Lung (tissue), 12 donors: Measurements from ENCODE around the gene SUPT6H. TPM values are rescaled to one million over a fixed set of nuclear protein-coding genes. Genes with fewer than 3 reads are reported as not detected.

Experiments used
- ATAC-seq: fragments of 200-7000 bp; cut with Tn5 transposase; one replicate; pipeline ENCODE4 v1.9.1; 2020; ENCODE audit warnings: moderate number of reproducible peaks; ENCODE audit not compliant: insufficient read depth, low FRiP score
- DNase-seq, 3 donors: peaks; one replicate each; pipeline ENCODE4 v3.0.0-alpha.2; 2013 to 2017
- H3K27ac ChIP-seq, 2 donors: one replicate each; pipeline ENCODE4 v1.5.1; 2013; ENCODE audit warnings: mild to moderate bottlenecking in 2 of 2, moderate library complexity in 2 of 2, control low read depth in 1 of 2, inconsistent platforms in 1 of 2, low read depth in 1 of 2, low read length in 1 of 2
- H3K27me3 ChIP-seq, 3 donors: one replicate each; pipeline ENCODE4 v1.5.1; 2013; ENCODE audit warnings: low read length in 2 of 3; ENCODE audit not compliant: control insufficient read depth in 3 of 3, insufficient read depth in 3 of 3
- H3K36me3 ChIP-seq, 4 donors: one replicate each; pipeline ENCODE4 v1.5.1; 2013; ENCODE audit warnings: low read length in 4 of 4, mild to moderate bottlenecking in 1 of 4, moderate library complexity in 1 of 4; ENCODE audit not compliant: control insufficient read depth in 4 of 4, insufficient read depth in 4 of 4
- H3K4me1 ChIP-seq, 5 donors: one replicate each; pipeline ENCODE4 v1.5.1; 2013; ENCODE audit warnings: low read length in 5 of 5, mild to moderate bottlenecking in 2 of 5, moderate library complexity in 1 of 5; ENCODE audit not compliant: control insufficient read depth in 5 of 5, insufficient read depth in 5 of 5
- H3K4me3 ChIP-seq: one replicate; pipeline ENCODE4 v1.5.1; 2013; ENCODE audit warnings: mild to moderate bottlenecking, control low read depth, moderate library complexity
- H3K9ac ChIP-seq, 2 donors: one replicate each; pipeline ENCODE4 v1.5.1; 2013; ENCODE audit warnings: low read length in 2 of 2, control low read depth in 1 of 2; ENCODE audit not compliant: insufficient read depth in 1 of 2
- H3K9me3 ChIP-seq, 4 donors: one replicate each; pipeline ENCODE4 v1.5.1; 2013; ENCODE audit warnings: low read length in 3 of 4, mild to moderate bottlenecking in 1 of 4, moderate library complexity in 1 of 4; ENCODE audit not compliant: control insufficient read depth in 4 of 4, insufficient read depth in 3 of 4
- WGBS, 2 donors: extraction: QIAGEN DNeasy Blood & Tissue Kit; methylation state at CpG; one replicate each; pipeline ENCODE4 v1.1.7; 2013; 5-methylcytosine and 5-hydroxymethylcytosine counted together
- polyA plus RNA-seq, 2 donors: library from polyadenylated mRNA; stranded (reverse); fragments of 200-250 nt; gene quantifications; one replicate each; pipeline ENCODE4 v1.2.1, GENCODE V29; 2013
- total RNA-seq, 2 donors: library from RNA; depleted of rRNA in 1 of 2; stranded (reverse); fragments of >200 nt in 1 of 2; gene quantifications; one replicate each; pipeline ENCODE4 v1.2.1, GENCODE V29; 2014 to 2021
- TF ChIP-seq, protein P1 (sequence below): IDR thresholded peaks from 2 replicates; pipeline ENCODE4 v1.5.1; 2012; ENCODE audit warnings: mild to moderate bottlenecking; ENCODE audit errors: control extremely low read depth, extremely low read depth
- donor health status: control.
- donor health status: control.
- donor health status: Bipolar disorder and iron deficiency.
- donor health status: healthy.
- donor health status: DM: yes; HTN: yes; CAD: no.

The SUPT6H gene
- total and polyA plus RNA-seq, 4 donors = 27.5 to 96.4 (median 48.6) TPM

- H3K9me3 ChIP-seq = no peaks in the 10 kb centered on the region
- DNase-seq (peak in 1 of 3 donors; percentile 30), ATAC-seq (peak; percentile 2)
- peak overlapping the region in 1 of 2 donors; percentile 65 for H3K9ac ChIP-seq
- H3K4me1 ChIP-seq = peaks cover 0 to 49% (median 16%) of the 10 kb centered on the region in 5 donors
- H3K27me3 ChIP-seq = no peaks in the 10 kb centered on the region
- WGBS, 2 donors = 33 to 67% methylated on average over 5 of the region's 5 CpGs
- no peak overlapping the region for H3K4me3 ChIP-seq
- peak overlapping the region in 1 of 2 donors; percentile 86 for H3K27ac ChIP-seq
- peaks cover 0 to 40% (median 24%) of the 10 kb centered on the region in 4 donors for H3K36me3 ChIP-seq
- TF ChIP-seq, protein P1, sequence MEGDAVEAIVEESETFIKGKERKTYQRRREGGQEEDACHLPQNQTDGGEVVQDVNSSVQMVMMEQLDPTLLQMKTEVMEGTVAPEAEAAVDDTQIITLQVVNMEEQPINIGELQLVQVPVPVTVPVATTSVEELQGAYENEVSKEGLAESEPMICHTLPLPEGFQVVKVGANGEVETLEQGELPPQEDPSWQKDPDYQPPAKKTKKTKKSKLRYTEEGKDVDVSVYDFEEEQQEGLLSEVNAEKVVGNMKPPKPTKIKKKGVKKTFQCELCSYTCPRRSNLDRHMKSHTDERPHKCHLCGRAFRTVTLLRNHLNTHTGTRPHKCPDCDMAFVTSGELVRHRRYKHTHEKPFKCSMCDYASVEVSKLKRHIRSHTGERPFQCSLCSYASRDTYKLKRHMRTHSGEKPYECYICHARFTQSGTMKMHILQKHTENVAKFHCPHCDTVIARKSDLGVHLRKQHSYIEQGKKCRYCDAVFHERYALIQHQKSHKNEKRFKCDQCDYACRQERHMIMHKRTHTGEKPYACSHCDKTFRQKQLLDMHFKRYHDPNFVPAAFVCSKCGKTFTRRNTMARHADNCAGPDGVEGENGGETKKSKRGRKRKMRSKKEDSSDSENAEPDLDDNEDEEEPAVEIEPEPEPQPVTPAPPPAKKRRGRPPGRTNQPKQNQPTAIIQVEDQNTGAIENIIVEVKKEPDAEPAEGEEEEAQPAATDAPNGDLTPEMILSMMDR = no peak
These were observed 84.6 kb downstream of the SUPT6H start for GRCh38 chr17:28746611-28747050.

DNA sequence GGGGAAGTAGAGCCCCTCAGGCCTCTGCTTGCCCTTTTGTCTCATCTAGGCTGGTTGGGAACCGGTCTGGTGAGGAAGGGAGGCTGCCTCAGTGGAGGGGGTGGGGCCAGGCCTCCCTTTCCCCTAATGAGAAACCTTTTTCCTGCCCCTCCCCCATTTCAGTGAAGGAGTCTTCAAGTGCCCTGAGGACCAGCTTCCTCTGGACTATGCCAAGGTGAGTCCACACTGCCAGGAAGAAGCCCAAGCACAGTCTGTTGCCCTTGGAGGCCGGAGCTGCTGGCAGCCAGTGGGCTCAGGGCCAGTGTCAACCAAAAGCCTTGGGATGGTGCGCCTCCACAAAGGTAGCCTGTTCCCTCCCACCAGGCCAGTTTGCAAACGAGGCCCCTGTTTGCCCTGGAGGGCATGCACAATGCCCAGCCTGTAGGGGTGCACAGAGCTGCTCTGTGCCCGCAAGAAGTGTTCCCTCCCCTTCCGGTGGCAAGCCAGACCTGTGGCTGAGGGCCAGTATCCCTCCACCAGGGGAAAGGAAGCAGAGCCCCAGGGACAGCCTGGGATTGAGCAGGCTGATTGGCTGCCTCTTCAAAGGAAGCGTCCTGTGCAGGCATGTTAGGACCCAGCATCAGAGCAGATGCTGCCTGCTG is 85.2 kb downstream of the SUPT6H start:
- TF ChIP-seq, protein P1 = no peak
- DNase-seq (peak; percentile 69 to 86 (median 82)), ATAC-seq (peak; percentile 7)
- Histone ChIP-seq H3K4me1 (peaks cover 0 to 49% (median 16%) of the 10 kb centered on the region in 5 donors), H3K36me3 (peaks cover 0 to 42% (median 25%) of the 10 kb centered on the region in 4 donors), H3K9ac (no peak overlapping the region), H3K4me3 (no peak overlapping the region), H3K9me3 (no peaks in the 10 kb centered on the region), H3K27me3 (no peaks in the 10 kb centered on the region), H3K27ac (peak overlapping the region in 1 of 2 donors; percentile 86)
- WGBS, 2 donors = 39 to 65% methylated on average over 6 to 7 of the region's 7 CpGs

DNA sequence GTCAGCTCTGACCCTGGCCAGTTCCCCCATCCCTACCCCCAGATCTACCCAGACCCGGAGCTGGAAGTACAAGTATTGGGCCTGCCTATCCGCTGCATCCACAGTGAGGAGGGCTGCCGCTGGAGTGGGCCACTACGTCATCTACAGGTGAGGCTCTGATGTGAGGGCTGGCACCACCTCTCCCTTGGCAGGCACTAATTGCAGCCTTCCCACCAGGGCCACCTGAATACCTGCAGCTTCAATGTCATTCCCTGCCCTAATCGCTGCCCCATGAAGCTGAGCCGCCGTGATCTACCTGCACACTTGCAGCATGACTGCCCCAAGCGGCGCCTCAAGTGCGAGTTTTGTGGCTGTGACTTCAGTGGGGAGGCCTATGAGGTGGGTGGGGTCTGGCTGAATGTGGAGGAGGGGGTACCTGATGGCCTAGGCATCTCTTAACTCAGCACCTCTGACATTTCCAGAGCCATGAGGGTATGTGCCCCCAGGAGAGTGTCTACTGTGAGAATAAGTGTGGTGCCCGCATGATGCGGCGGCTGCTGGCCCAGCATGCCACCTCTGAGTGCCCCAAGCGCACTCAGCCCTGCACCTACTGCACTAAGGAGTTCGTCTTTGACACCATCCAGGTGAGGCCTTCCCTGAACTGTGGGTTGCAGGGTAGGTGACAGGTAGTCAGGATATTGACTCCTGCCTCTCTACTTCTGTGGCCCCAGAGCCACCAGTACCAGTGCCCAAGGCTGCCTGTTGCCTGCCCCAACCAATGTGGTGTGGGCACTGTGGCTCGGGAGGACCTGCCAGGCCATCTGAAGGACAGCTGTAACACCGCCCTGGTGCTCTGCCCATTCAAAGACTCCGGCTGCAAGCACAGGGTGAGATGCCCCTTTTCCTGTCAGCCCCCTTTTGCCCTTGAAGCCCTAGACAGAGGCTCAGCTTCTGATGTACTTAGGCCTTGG is 86.1 kb downstream of the SUPT6H start:
- Histone ChIP-seq H3K4me1 (peaks cover 0 to 42% (median 16%) of the 10 kb centered on the region in 5 donors), H3K9me3 (no peaks in the 10 kb centered on the region), H3K9ac (no peak overlapping the region), H3K27me3 (no peaks in the 10 kb centered on the region), H3K4me3 (no peak overlapping the region), H3K27ac (peak overlapping the region in 1 of 2 donors; percentile 29), H3K36me3 (peaks cover 0 to 44% (median 25%) of the 10 kb centered on the region in 4 donors)
- ATAC-seq (no peak), DNase-seq (no peak)
- 77 to 93% methylated on average over 18 of the region's 18 CpGs for WGBS, 2 donors
- TF ChIP-seq, protein P1 = no peak
